GM12801 (cell line): ENCODE data around the gene KBTBD8.

ENCODE experiments used
- TF ChIP-seq, protein P1 (sequence below): IDR thresholded peaks from one replicate; pipeline ENCODE4 v1.5.1; 2011; ENCODE audit warnings: control low read depth; ENCODE audit not compliant: insufficient read length; ENCODE audit errors: extremely low read depth

Gene KBTBD8

DNA sequence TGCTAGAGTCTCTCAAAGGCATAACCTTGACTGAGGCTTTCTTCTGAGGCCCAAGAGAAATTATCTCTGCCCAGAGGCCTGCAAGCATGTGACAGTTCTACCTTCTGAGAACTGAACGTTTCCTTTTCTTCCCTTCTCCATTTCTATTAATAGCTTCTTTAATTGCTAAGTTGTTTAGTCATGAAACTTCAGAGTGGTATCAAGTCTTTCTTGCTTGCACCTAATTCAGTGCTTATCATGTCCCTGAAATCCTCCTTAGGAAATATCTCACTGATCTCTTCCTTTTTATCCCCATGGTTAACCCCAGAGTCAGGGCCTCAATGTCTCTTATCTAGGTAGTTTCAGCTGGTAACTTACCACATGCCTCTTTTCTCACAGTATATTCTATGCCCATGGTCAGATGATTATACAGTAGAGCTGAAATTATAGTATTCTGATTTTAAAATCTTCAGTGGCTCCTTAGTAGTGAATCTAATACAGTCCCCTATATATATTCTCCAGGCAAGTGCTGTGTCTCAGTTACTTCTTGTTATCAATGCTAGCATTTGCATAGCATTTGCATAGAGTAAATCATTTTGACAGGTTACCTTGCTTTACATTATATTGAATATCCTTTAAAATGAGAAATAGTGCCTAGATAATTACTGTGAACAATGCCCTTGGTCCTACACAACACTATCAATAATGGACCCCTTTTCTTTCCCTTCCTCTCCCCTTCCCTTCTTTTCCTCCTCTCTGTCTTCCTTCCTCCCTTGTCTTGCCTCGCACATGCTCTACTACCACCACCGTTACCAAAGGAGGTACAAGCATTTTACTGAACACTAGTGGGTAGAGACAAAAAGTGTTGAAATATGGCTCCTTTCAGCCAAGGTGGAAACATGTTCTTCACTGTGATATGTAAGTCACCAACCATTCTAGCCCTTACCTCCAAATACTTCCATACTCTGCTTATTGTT lies 33.0 kb downstream of the KBTBD8 start:
- TF ChIP-seq, protein P1, sequence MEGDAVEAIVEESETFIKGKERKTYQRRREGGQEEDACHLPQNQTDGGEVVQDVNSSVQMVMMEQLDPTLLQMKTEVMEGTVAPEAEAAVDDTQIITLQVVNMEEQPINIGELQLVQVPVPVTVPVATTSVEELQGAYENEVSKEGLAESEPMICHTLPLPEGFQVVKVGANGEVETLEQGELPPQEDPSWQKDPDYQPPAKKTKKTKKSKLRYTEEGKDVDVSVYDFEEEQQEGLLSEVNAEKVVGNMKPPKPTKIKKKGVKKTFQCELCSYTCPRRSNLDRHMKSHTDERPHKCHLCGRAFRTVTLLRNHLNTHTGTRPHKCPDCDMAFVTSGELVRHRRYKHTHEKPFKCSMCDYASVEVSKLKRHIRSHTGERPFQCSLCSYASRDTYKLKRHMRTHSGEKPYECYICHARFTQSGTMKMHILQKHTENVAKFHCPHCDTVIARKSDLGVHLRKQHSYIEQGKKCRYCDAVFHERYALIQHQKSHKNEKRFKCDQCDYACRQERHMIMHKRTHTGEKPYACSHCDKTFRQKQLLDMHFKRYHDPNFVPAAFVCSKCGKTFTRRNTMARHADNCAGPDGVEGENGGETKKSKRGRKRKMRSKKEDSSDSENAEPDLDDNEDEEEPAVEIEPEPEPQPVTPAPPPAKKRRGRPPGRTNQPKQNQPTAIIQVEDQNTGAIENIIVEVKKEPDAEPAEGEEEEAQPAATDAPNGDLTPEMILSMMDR = no peak

DNA sequence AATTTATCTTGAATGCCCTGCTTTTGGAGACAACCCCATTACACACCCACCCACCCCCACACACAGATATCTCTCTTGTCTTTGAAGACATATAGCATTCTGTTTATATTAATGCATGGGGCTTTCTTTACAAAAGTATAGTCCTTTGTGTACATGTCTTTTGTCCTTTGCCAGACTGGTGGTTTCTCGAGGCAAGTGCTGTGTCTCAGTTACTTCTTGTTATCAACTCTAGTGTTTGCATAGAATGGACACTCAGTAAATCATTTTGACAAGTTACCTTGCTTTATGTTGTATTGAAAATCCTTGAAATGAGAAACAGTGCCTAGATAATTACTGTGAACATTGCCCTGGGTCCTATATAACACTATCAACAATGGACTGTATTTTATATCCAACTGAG lies 33.9 kb downstream of the KBTBD8 start:
- TF ChIP-seq, protein P1 = no peak

DNA sequence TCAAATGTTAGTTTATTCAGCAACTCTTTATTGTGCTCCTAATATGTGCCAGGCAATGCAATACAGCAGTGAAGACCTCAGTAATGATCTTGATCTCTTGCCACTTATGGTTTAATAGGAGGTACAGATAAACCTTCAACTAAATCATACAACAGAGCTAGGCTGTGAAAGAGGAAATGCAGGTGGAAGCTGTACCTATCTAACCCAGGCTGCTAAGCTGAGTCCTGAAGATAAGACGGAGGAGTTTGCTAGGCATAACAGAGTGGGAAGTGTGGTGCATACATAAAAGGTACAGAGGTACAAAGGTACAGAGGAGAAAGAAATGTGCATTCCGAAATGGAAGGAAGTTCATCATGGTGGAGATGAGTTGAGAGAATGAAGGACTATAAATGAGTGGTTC lies 35.0 kb downstream of the KBTBD8 start:
- TF ChIP-seq, protein P1 = no peak

- TF ChIP-seq, protein P1 = no peak
These were observed 36.3 kb downstream of the KBTBD8 start for GRCh38 chr3:67034371-67034770.

DNA sequence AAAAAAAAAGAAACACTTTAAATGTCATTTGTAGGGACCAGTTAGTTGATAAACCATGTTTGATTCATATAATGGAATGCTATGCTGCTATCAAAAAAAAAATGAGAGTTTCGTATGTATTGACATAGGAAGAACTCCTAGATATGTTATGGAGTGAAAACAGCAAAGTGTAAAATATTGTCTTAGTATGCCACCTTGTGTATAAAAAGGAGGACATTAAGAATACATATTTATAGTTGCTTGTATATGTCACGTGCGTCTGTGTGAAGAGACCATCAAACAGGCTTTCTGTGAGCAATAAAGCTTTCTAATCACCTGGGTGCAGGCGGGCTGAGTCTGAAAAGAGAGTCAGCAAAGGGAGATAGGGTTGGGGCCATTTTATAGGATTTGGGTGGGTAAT lies 39.5 kb downstream of the KBTBD8 start:
- TF ChIP-seq, protein P1 = no peak

GRCh38 chr3:67044295-67044694 lies 46.2 kb downstream of the KBTBD8 start:
- TF ChIP-seq, protein P1 = no peak

GRCh38 chr3:67044955-67045354 lies 46.8 kb downstream of the KBTBD8 start:
- TF ChIP-seq, protein P1 = no peak
